Common myeloid progenitor, CD34-positive (primary cell): ENCODE results near the gene TNFRSF14.

ENCODE experiments used
- CTCF ChIA-PET: fragments of 350-600 bp; sonication (Branson Sonifier 250); formaldehyde crosslinking; loops from one replicate; lab custom pipeline; 2021; ENCODE audit warnings: antibody characterized with exemption; lab: Charles Lee
- POLR2A ChIA-PET: fragments of 350-600 bp; sonication (Branson Sonifier 250); formaldehyde crosslinking; loops from one replicate; lab custom pipeline; 2021; ENCODE audit warnings: antibody characterized with exemption; lab: Charles Lee
- DNase-seq, 3 donors: peaks; one replicate each; pipeline versions ENCODE4 v3.0.0 to v3.0.0-alpha.2; 2013
- H3K27ac ChIP-seq, 2 experiments: 1 replicate in 1 of 2; 2 replicates in 1 of 2; pipeline ENCODE4 v1.7.0; 2013; ENCODE audit warnings: inconsistent platforms in 2 of 2, low read length in 2 of 2, mild to moderate bottlenecking in 2 of 2, low read depth in 1 of 2, moderate library complexity in 1 of 2; ENCODE audit not compliant: severe bottlenecking in 2 of 2, insufficient read depth in 1 of 2, poor library complexity in 1 of 2
- H3K27me3 ChIP-seq, 5 experiments: replicated peaks in 2 of 5; 1 replicate in 3 of 5; 2 replicates in 2 of 5; pipeline versions ENCODE4 v1.6.1 to v1.7.0; 2013; ENCODE audit warnings: low read length in 4 of 5, mild to moderate bottlenecking in 2 of 5, moderate library complexity in 2 of 5, inconsistent platforms in 1 of 5; ENCODE audit not compliant: insufficient read depth in 5 of 5, control insufficient read depth in 4 of 5
- H3K36me3 ChIP-seq, 4 experiments: 1 replicate in 2 of 4; 2 replicates in 2 of 4; pipeline versions ENCODE4 v1.6.1 to v1.7.0; 2013; ENCODE audit warnings: low read length in 3 of 4, control low read depth in 1 of 4, mild to moderate bottlenecking in 1 of 4; ENCODE audit not compliant: control insufficient read depth in 4 of 4, insufficient read depth in 4 of 4
- H3K4me1 ChIP-seq, 4 experiments: 1 replicate in 3 of 4; 2 replicates in 1 of 4; pipeline versions ENCODE4 v1.6.1 to v1.7.1; 2013; ENCODE audit warnings: low read length in 3 of 4, mild to moderate bottlenecking in 3 of 4, control low read depth in 1 of 4, inconsistent platforms in 1 of 4, moderate library complexity in 1 of 4; ENCODE audit not compliant: control insufficient read depth in 4 of 4, insufficient read depth in 4 of 4; ENCODE audit errors: control extremely low read depth in 1 of 4
- H3K4me3 ChIP-seq, 7 experiments: 1 replicate in 4 of 7; 2 replicates in 3 of 7; pipeline versions ENCODE4 v1.5.1 to v1.7.0; 2013; ENCODE audit warnings: mild to moderate bottlenecking in 7 of 7, low read length in 6 of 7, moderate library complexity in 6 of 7, inconsistent platforms in 2 of 7, low read depth in 2 of 7, control low read depth in 1 of 7; ENCODE audit not compliant: insufficient read depth in 4 of 7, control insufficient read depth in 1 of 7; ENCODE audit errors: extremely low read depth in 1 of 7
- H3K9me3 ChIP-seq, 5 experiments: 1 replicate in 4 of 5; 2 replicates in 1 of 5; pipeline versions ENCODE4 v1.6.1 to v1.7.1; 2013; ENCODE audit warnings: low read length in 4 of 5, mild to moderate bottlenecking in 2 of 5, inconsistent platforms in 1 of 5, low read depth in 1 of 5, moderate library complexity in 1 of 5; ENCODE audit not compliant: control insufficient read depth in 4 of 5, insufficient read depth in 2 of 5; ENCODE audit errors: control extremely low read depth in 1 of 5
- WGBS: methylation state at CpG from one replicate; pipeline ENCODE4 v1.1.5; 2013; ENCODE audit not compliant: insufficient coverage; 5-methylcytosine and 5-hydroxymethylcytosine counted together

TNFRSF14 gene

GRCh38 chr1:2535981-2536380 lies 20.2 kb upstream of the TNFRSF14 start:
- ChIA-PET CTCF (interaction anchor here (8.5 kb wide), 1 partner anchor 10 kb away, joined by 52 read pairs; no protein-coding TSS in a partner anchor), POLR2A (no interaction called here)
- Histone ChIP-seq H3K36me3 (no peaks in the 10 kb centered on the region), H3K27ac (no peak overlapping the region), H3K27me3 (peaks cover 0 to 73% (median 2%) of the 10 kb centered on the region in 5 experiments), H3K9me3 (no peaks in the 10 kb centered on the region), H3K4me3 (no peak overlapping the region), H3K4me1 (peaks cover 0 to 22% (median 14%) of the 10 kb centered on the region in 4 experiments)
- 100% methylated on average over 1 of the region's 9 CpGs for whole genome bisulfite sequencing
- DNase-seq, result no peak

GRCh38 chr1:2537784-2538115 lies 18.4 kb upstream of the TNFRSF14 start:
- peaks cover 0 to 21% (median 13%) of the 10 kb centered on the region in 4 experiments for H3K4me1 ChIP-seq
- no peak overlapping the region for H3K27ac ChIP-seq
- DNase-seq, result no peak
- POLR2A ChIA-PET, result no interaction called here
- peaks cover 0 to 59% (median 2%) of the 10 kb centered on the region in 5 experiments for H3K27me3 ChIP-seq
- H3K4me3 ChIP-seq, result no peak overlapping the region
- H3K36me3 ChIP-seq, result no peaks in the 10 kb centered on the region
- CTCF ChIA-PET, result no interaction called here
- no peaks in the 10 kb centered on the region for H3K9me3 ChIP-seq
- WGBS, result 94% methylated on average over 9 of the region's 9 CpGs

GRCh38 chr1:2538376-2538775 lies 17.8 kb upstream of the TNFRSF14 start:
- H3K27me3 ChIP-seq, result peaks cover 0 to 53% (median 2%) of the 10 kb centered on the region in 5 experiments
- H3K9me3 ChIP-seq, result no peaks in the 10 kb centered on the region
- WGBS, result 98% methylated on average over 4 of the region's 4 CpGs
- POLR2A ChIA-PET, result no interaction called here
- CTCF ChIA-PET, result interaction anchor here (1.6 to 3.1 kb wide), 2 partner anchors 8 to 10 kb away, joined by 4 to 11 read pairs; partner anchors contain the start of gene HES5
- peaks cover 0 to 26% (median 19%) of the 10 kb centered on the region in 4 experiments for H3K4me1 ChIP-seq
- no peak for DNase-seq
- H3K4me3 ChIP-seq, result no peak overlapping the region
- no peaks in the 10 kb centered on the region for H3K36me3 ChIP-seq
- no peak overlapping the region for H3K27ac ChIP-seq

GRCh38 chr1:2538872-2539271 lies 17.3 kb upstream of the TNFRSF14 start:
- Histone ChIP-seq H3K27me3 (peaks cover 0 to 53% (median 2%) of the 10 kb centered on the region in 5 experiments), H3K4me1 (peaks cover 0 to 31% (median 24%) of the 10 kb centered on the region in 4 experiments), H3K27ac (no peak overlapping the region), H3K36me3 (no peaks in the 10 kb centered on the region), H3K9me3 (no peaks in the 10 kb centered on the region), H3K4me3 (no peak overlapping the region)
- 100% methylated on average over 8 of the region's 8 CpGs for WGBS
- POLR2A ChIA-PET, result no interaction called here
- CTCF ChIA-PET, result interaction anchor here (1.2 to 3.1 kb wide), 3 partner anchors 8 to 13 kb away, joined by 3 to 11 read pairs (median 4); partner anchors contain the start of genes HES5 and PANK4
- DNase-seq, result no peak

- POLR2A ChIA-PET, result no interaction called here
- peaks cover 0 to 53% (median 2%) of the 10 kb centered on the region in 5 experiments for H3K27me3 ChIP-seq
- DNase-seq, result peak in 1 of 3 donors; percentile 28
- CTCF ChIA-PET, result interaction anchor here (1.2 to 3.1 kb wide), 3 partner anchors 9 to 14 kb away, joined by 3 to 11 read pairs (median 4); partner anchors contain the start of genes HES5 and PANK4
- no peaks in the 10 kb centered on the region for H3K9me3 ChIP-seq
- no peaks in the 10 kb centered on the region for H3K36me3 ChIP-seq
- H3K4me1 ChIP-seq, result peaks cover 0 to 30% (median 27%) of the 10 kb centered on the region in 4 experiments
- no peak overlapping the region for H3K4me3 ChIP-seq
- no peak overlapping the region for H3K27ac ChIP-seq
- 64% methylated on average over 7 of the region's 12 CpGs for WGBS
Measured at GRCh38 chr1:2539312-2539907, 16.8 kb upstream of the TNFRSF14 start.

- Histone ChIP-seq H3K27ac (no peak overlapping the region), H3K4me3 (no peak overlapping the region), H3K9me3 (no peaks in the 10 kb centered on the region), H3K27me3 (peaks cover 0 to 44% (median 2%) of the 10 kb centered on the region in 5 experiments), H3K4me1 (peaks cover 0 to 33% (median 30%) of the 10 kb centered on the region in 4 experiments), H3K36me3 (no peaks in the 10 kb centered on the region)
- WGBS, result 10% methylated on average over 19 of the region's 39 CpGs
- peak in 1 of 3 donors; percentile 53 for DNase-seq
- CTCF ChIA-PET, result interaction anchor here (3.1 kb wide), 1 partner anchor 10 kb away, joined by 11 read pairs; the partner anchor contains the start of gene HES5
- POLR2A ChIA-PET, result interaction anchor here (0.6 to 0.8 kb wide), 2 partner anchors 15 to 32 kb away, joined by 3 read pairs; partner anchors contain the start of gene TNFRSF14
Measured at GRCh38 chr1:2540816-2541492, 15.2 kb upstream of the TNFRSF14 start.
